Transverse colon (tissue), 4 donors: Measurements from ENCODE around the gene C1QB. TPM values are rescaled to one million over a fixed set of nuclear protein-coding genes. Genes with fewer than 3 reads are reported as not detected.

ENCODE experiments used
- DNase-seq: peaks from one replicate; pipeline ENCODE4 v3.0.0-alpha.2; 2019
- H3K27ac ChIP-seq, 4 donors: fragments of 200-600 bp; sonication (generic); 2 replicates each; pipeline ENCODE4 v1.5.1; 2016 to 2018; ENCODE audit warnings: inconsistent platforms in 4 of 4
- H3K27me3 ChIP-seq: fragments of 200-600 bp; sonication (generic); 2 replicates; pipeline ENCODE4 v1.5.1; 2017; ENCODE audit warnings: inconsistent platforms
- H3K36me3 ChIP-seq, 4 donors: fragments of 200-600 bp; sonication (generic); 2 replicates each; pipeline ENCODE4 v1.5.1; 2017 to 2019; ENCODE audit warnings: inconsistent platforms in 4 of 4
- H3K4me1 ChIP-seq, 4 donors: fragments of 200-600 bp; sonication (generic); 2 replicates each; pipeline ENCODE4 v1.5.1; 2017 to 2020; ENCODE audit warnings: inconsistent platforms in 4 of 4
- H3K4me3 ChIP-seq, 4 donors: fragments of 200-600 bp; sonication (generic); 1 replicate in 1 of 4; 2 replicates in 3 of 4; pipeline versions ENCODE4 v1.5.1 to v1.6.1; 2017 to 2019; ENCODE audit warnings: inconsistent platforms in 4 of 4
- H3K9me3 ChIP-seq, 2 donors: fragments of 200-600 bp; sonication (generic); 2 replicates each; pipeline ENCODE4 v1.5.1; 2017 to 2019; ENCODE audit warnings: inconsistent platforms in 2 of 2
- EP300 ChIP-seq: sonication (generic); formaldehyde crosslinking; IDR thresholded peaks from one replicate; pipeline ENCODE4 v1.6.1; 2017; ENCODE audit warnings: antibody characterized with exemption, low read depth
- POLR2A ChIP-seq: fragments of 450-650 bp; IDR thresholded peaks from one replicate; pipeline ENCODE4 v1.6.1; 2016; ENCODE audit warnings: antibody characterized with exemption, mild to moderate bottlenecking, moderate library complexity
- POLR2AphosphoS5 ChIP-seq, 3 donors: sonication (generic); formaldehyde crosslinking; IDR thresholded peaks; one replicate each; pipeline ENCODE4 v1.6.1; 2016; ENCODE audit warnings: antibody characterized with exemption in 3 of 3
- WGBS, 2 donors: methylation state at CpG; one replicate each; pipeline ENCODE4 v1.1.5; 2018; ENCODE audit warnings: low coverage in 1 of 2; 5-methylcytosine and 5-hydroxymethylcytosine counted together
- in situ Hi-C, 4 donors: fragments of 200-750 bp; cut with MboI; loops; one replicate each; pipeline versions ENCODE4 v1.15.0 to v1.15.1; 2017; ENCODE audit warnings: low sequenced_read_pairs in 3 of 4, low pct_ligation_motif_present in 1 of 4, low pct_unique_long_range_greater_than_20kb in 1 of 4
- intact Hi-C: fragments of 100-400 bp; cut with DNase I; formaldehyde crosslinking; loops from one replicate; pipeline ENCODE4 v1.15.1; 2023; ENCODE audit warnings: low total_unique reads
- total RNA-seq, 4 donors: library from RNA; depleted of rRNA; stranded (reverse); fragments of >200 nt; gene quantifications; one replicate each; pipeline ENCODE4 v1.1.0, GENCODE V29; 2016
- TF ChIP-seq, protein P1 (sequence below), 5 experiments: fragments of 200-600 bp in 3 of 5; fragments of 450-650 bp in 2 of 5; sonication (generic) in 3 of 5; IDR thresholded peaks; 1 replicate in 2 of 5; 2 replicates in 3 of 5; pipeline ENCODE4 v1.5.1; 2016 to 2017; ENCODE audit warnings: antibody characterized with exemption in 5 of 5, inconsistent platforms in 3 of 5, mild to moderate bottlenecking in 2 of 5, moderate library complexity in 1 of 5

The C1QB gene
- total RNA-seq, 4 donors from 2014 or later: 62.9 to 163 (median 118) TPM

DNA sequence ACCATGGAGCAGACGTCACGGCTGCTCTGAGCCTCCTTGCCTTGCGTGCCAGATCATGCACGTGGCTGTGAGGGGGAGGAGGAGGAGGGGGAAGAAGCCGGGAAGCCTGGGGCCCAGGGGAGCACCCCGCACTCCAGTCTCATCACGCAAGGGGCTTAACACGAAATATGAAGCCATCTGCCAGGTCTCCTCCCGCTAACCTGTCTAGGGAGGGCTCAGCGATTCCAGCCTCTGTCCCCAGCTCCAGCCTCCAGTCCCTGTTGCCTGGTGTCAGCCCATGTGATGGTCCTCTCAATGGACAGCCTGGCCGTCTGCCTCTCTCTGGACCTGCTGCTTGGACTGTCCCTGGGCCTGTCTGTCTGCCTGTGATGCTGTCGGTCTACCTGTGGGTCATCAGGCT lies 39.1 kb upstream of the C1QB start:
- TF ChIP-seq, protein P1, sequence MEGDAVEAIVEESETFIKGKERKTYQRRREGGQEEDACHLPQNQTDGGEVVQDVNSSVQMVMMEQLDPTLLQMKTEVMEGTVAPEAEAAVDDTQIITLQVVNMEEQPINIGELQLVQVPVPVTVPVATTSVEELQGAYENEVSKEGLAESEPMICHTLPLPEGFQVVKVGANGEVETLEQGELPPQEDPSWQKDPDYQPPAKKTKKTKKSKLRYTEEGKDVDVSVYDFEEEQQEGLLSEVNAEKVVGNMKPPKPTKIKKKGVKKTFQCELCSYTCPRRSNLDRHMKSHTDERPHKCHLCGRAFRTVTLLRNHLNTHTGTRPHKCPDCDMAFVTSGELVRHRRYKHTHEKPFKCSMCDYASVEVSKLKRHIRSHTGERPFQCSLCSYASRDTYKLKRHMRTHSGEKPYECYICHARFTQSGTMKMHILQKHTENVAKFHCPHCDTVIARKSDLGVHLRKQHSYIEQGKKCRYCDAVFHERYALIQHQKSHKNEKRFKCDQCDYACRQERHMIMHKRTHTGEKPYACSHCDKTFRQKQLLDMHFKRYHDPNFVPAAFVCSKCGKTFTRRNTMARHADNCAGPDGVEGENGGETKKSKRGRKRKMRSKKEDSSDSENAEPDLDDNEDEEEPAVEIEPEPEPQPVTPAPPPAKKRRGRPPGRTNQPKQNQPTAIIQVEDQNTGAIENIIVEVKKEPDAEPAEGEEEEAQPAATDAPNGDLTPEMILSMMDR (IDR thresholded peaks at IDR 0.05): no peak
- TF ChIP-seq EP300 (no peak), POLR2A (no peak), POLR2AphosphoS5 (IDR thresholded peaks at IDR 0.05) (no peak)
- Histone ChIP-seq H3K27ac (no peak overlapping the region), H3K36me3 (no peaks in the 10 kb centered on the region), H3K4me1 (no peaks in the 10 kb centered on the region), H3K9me3 (no peaks in the 10 kb centered on the region), H3K27me3 (peaks cover 74% of the 10 kb centered on the region), H3K4me3 (no peak overlapping the region)
- 41 to 83% methylated on average over 1 to 8 of the region's 12 CpGs for WGBS, 2 donors
- in situ Hi-C loops (no loop called here), intact Hi-C loops (no loop called here)
- DNase-seq: no peak

DNA sequence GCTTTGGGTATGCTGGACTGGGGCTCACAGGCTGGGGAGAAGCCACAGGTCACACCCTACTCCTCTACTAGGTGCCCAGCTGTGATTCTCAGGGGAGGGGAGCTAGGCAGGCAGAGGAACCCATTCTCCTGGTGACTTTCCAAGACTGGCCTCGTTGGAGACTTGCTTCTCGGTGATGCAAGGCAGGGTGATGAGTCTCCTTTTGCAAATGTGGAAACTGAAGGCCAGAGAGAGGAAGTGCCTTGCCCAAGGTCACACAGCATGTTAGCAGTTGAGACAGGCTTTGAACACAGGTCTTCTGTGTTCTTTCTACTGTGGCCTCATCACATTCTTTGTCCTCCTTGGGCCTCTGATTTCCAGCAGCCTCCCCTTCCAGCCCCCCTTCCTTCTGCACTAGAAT lies 37.1 kb upstream of the C1QB start:
- Histone ChIP-seq H3K9me3 (no peaks in the 10 kb centered on the region), H3K36me3 (no peaks in the 10 kb centered on the region), H3K27ac (no peak overlapping the region), H3K4me1 (no peaks in the 10 kb centered on the region), H3K4me3 (no peak overlapping the region), H3K27me3 (peaks cover 78% of the 10 kb centered on the region)
- TF ChIP-seq POLR2AphosphoS5 (IDR thresholded peaks at IDR 0.05) (no peak), POLR2A (no peak), EP300 (no peak)
- TF ChIP-seq, protein P1 (IDR thresholded peaks at IDR 0.05): no peak
- DNase-seq: no peak
- in situ Hi-C loops (no loop called here), intact Hi-C loops (no loop called here)
- 50% methylated on average over 2 of the region's 2 CpGs; no CpG with 5 or more reads in 1 of the 2 donors for WGBS, 2 donors

GRCh38 chr1:22616571-22616970 lies 36.5 kb upstream of the C1QB start:
- no peak for TF ChIP-seq EP300
- no peak for TF ChIP-seq POLR2A
- TF ChIP-seq POLR2AphosphoS5 (IDR thresholded peaks at IDR 0.05): no peak
- H3K4me1 ChIP-seq: no peaks in the 10 kb centered on the region
- peaks cover 77% of the 10 kb centered on the region for H3K27me3 ChIP-seq
- H3K9me3 ChIP-seq: no peaks in the 10 kb centered on the region
- no peak for DNase-seq
- WGBS, 2 donors: 41% methylated on average over 3 of the region's 11 CpGs; no CpG with 5 or more reads in 1 of the 2 donors
- in situ Hi-C loops (no loop called here), intact Hi-C loops (no loop called here)
- no peaks in the 10 kb centered on the region for H3K36me3 ChIP-seq
- H3K27ac ChIP-seq: no peak overlapping the region
- no peak overlapping the region for H3K4me3 ChIP-seq

DNA sequence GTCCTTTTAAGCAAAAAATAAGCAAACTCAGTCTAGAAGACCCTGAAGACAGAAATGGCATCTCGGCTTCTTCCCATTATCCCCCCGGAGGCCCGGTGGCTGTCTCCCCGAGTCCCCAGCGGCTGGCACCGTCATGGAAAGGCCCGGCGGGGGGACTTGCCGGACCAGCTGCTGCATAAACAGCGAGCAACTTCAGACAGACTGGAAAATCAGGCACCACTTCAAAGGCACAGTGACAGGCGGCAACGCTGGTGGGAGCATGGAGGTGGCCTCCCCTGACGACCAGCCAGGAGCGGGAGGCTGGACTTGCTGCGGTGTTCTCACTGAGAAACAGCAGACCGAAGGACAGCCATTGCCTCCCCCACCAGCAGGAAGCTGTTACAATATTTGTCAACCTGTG lies 35.0 kb upstream of the C1QB start:
- DNase-seq: no peak
- intact Hi-C loops (no loop called here), in situ Hi-C loops (no loop called here)
- Histone ChIP-seq H3K27ac (no peak overlapping the region), H3K4me1 (no peaks in the 10 kb centered on the region), H3K4me3 (no peak overlapping the region), H3K9me3 (no peaks in the 10 kb centered on the region), H3K27me3 (peaks cover 86% of the 10 kb centered on the region), H3K36me3 (no peaks in the 10 kb centered on the region)
- 39% methylated on average over 16 of the region's 16 CpGs; no CpG with 5 or more reads in 1 of the 2 donors for WGBS, 2 donors
- TF ChIP-seq POLR2AphosphoS5 (IDR thresholded peaks at IDR 0.05) (no peak), EP300 (no peak), POLR2A (no peak)
- TF ChIP-seq, protein P1 (IDR thresholded peaks at IDR 0.05): no peak

GRCh38 chr1:22619252-22619651 lies 33.8 kb upstream of the C1QB start:
- WGBS, 2 donors: 60 to 62% methylated on average over 1 to 7 of the region's 7 CpGs
- Histone ChIP-seq H3K27me3 (peaks cover 84% of the 10 kb centered on the region), H3K4me3 (no peak overlapping the region), H3K36me3 (no peaks in the 10 kb centered on the region), H3K9me3 (no peaks in the 10 kb centered on the region), H3K4me1 (no peaks in the 10 kb centered on the region), H3K27ac (no peak overlapping the region)
- intact Hi-C loops (no loop called here), in situ Hi-C loops (no loop called here)
- DNase-seq: no peak
- TF ChIP-seq EP300 (no peak), POLR2A (no peak), POLR2AphosphoS5 (IDR thresholded peaks at IDR 0.05) (no peak)
- TF ChIP-seq, protein P1 (IDR thresholded peaks at IDR 0.05): no peak
